A673 (cell line): Measurements from ENCODE around the gene LIF. TPM values are rescaled to one million over a fixed set of nuclear protein-coding genes. Genes with fewer than 3 reads are reported as not detected.

Experiments used
- BruUV-seq: library from RNA; stranded (reverse); fragments of 400-500 nt; replicated peaks from 2 replicates; lab custom pipeline; 2021; lab: Mats Ljungman, UMichigan
- CTCF ChIA-PET: fragments of 300-600 bp; sonication (Branson Sonifier 250); formaldehyde crosslinking; loops from one replicate; lab custom pipeline; 2022; ENCODE audit warnings: antibody characterized with exemption; lab: Charles Lee
- POLR2A ChIA-PET: fragments of 300-600 bp; sonication (Branson Sonifier 250); formaldehyde crosslinking; loops from one replicate; lab custom pipeline; 2022; ENCODE audit warnings: antibody characterized with exemption; ENCODE audit not compliant: low non-redundant PET; lab: Charles Lee
- DNase-seq: peaks from one replicate; pipeline ENCODE4 v3.0.0-alpha.2; 2015; ENCODE audit warnings: low spot score
- H3K27ac ChIP-seq: fragments of 200-600 bp; sonication (generic); 2 replicates; pipeline ENCODE4 v1.5.1; 2016; ENCODE audit warnings: mixed run types, low read depth, mild to moderate bottlenecking, mixed read lengths, antibody characterized with exemption, low read length; ENCODE audit not compliant: poor library complexity, severe bottlenecking
- H3K27me3 ChIP-seq: fragments of 200-600 bp; sonication (generic); replicated peaks from 2 replicates; pipeline ENCODE4 v1.6.1; 2017; ENCODE audit warnings: mixed run types, low read depth, mild to moderate bottlenecking, mixed read lengths, antibody characterized with exemption, low read length; ENCODE audit not compliant: insufficient read depth, poor library complexity
- H3K36me3 ChIP-seq: fragments of 200-600 bp; sonication (generic); 2 replicates; pipeline ENCODE4 v1.6.1; 2016; ENCODE audit warnings: mixed run types, mild to moderate bottlenecking, mixed read lengths, antibody characterized with exemption, low read length; ENCODE audit not compliant: insufficient read depth, poor library complexity, severe bottlenecking
- H3K4me1 ChIP-seq: fragments of 200-600 bp; sonication (generic); 2 replicates; pipeline ENCODE4 v1.6.1; 2017; ENCODE audit warnings: mixed run types, mild to moderate bottlenecking, mixed read lengths, antibody characterized with exemption, low read length; ENCODE audit not compliant: insufficient read depth, poor library complexity, severe bottlenecking
- H3K4me3 ChIP-seq: fragments of 200-600 bp; sonication (generic); 2 replicates; pipeline ENCODE4 v1.5.1; 2016; ENCODE audit warnings: low read depth, mixed run types, mild to moderate bottlenecking, mixed read lengths, low read length; ENCODE audit not compliant: poor library complexity, severe bottlenecking
- H3K9me3 ChIP-seq: fragments of 200-600 bp; sonication (generic); 2 replicates; pipeline ENCODE4 v1.6.1; 2016; ENCODE audit warnings: mixed run types, low read depth, mild to moderate bottlenecking, mixed read lengths, antibody characterized with exemption, low read length; ENCODE audit not compliant: poor library complexity, severe bottlenecking
- EZH2 ChIP-seq: fragments of 200-600 bp; sonication (generic); IDR thresholded peaks from 2 replicates; pipeline ENCODE4 v1.6.1; 2017; ENCODE audit warnings: borderline replicate concordance, low read depth, mild to moderate bottlenecking, mixed read lengths, antibody characterized with exemption, low read length; ENCODE audit not compliant: poor library complexity, severe bottlenecking
- intact Hi-C: fragments of 100-400 bp; cut with micrococcal nuclease; formaldehyde crosslinking; loops from one replicate; pipeline ENCODE4 v1.10.0; 2022; ENCODE audit not compliant: unreplicated experiment
- total RNA-seq: library from RNA; stranded (reverse); gene quantifications from 2 replicates; pipeline ENCODE4 v1.2.3, GENCODE V29; 2021
- TF ChIP-seq, protein P1 (sequence below): fragments of 300-800, 200-600 bp; sonication (generic); conservative IDR thresholded peaks from 2 replicates; pipeline ENCODE4 v1.5.1; 2017; ENCODE audit warnings: low read depth, mild to moderate bottlenecking, antibody characterized with exemption, low read length, moderate library complexity, mixed read lengths

LIF gene
- total RNA-seq, 1 experiment from 2014 or later = 0.24 TPM

DNA sequence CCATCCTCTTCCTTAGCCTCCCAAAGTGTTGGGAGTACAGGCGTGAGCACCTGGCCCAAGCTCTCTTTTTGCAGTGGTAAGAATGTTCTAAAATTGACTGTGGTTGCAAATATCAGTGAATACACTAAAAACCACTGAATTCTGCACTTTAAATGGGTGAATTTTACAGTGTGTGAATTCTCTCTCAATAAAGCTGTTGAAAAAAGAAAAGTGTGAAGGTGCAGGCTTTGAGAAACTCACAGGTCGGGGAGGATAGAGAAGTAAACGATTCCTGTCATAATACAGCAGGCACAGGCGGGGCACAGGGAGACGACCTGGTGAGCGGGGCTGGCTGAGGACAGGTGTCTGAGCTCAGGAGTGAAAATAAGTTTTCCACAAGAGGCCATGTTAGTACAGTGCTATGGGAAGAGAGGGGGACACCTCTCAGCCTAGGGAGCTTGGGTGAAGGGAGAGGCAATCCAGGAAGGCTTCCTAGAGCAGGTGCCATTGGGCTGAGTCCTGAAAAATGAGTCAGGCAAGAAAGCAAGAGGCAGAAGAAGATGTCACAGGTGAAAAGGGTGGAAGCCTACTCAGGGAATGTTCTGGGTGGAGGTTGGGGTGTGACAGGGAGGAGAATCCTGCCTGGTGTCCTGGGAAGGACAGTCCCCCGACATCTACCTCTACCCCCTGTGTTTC lies 26.1 kb downstream of the LIF start:
- BruUV-seq = no TSS peak
- ChIA-PET POLR2A (no interaction called here), CTCF (no interaction called here)
- intact Hi-C loops = no loop called here
- Histone ChIP-seq H3K27me3 (no peaks in the 10 kb centered on the region), H3K4me3 (no peak overlapping the region), H3K36me3 (no peaks in the 10 kb centered on the region), H3K9me3 (no peaks in the 10 kb centered on the region), H3K27ac (no peak overlapping the region), H3K4me1 (no peaks in the 10 kb centered on the region)
- DNase-seq = no peak
- TF ChIP-seq, protein P1, sequence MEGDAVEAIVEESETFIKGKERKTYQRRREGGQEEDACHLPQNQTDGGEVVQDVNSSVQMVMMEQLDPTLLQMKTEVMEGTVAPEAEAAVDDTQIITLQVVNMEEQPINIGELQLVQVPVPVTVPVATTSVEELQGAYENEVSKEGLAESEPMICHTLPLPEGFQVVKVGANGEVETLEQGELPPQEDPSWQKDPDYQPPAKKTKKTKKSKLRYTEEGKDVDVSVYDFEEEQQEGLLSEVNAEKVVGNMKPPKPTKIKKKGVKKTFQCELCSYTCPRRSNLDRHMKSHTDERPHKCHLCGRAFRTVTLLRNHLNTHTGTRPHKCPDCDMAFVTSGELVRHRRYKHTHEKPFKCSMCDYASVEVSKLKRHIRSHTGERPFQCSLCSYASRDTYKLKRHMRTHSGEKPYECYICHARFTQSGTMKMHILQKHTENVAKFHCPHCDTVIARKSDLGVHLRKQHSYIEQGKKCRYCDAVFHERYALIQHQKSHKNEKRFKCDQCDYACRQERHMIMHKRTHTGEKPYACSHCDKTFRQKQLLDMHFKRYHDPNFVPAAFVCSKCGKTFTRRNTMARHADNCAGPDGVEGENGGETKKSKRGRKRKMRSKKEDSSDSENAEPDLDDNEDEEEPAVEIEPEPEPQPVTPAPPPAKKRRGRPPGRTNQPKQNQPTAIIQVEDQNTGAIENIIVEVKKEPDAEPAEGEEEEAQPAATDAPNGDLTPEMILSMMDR = no peak
- no peak for TF ChIP-seq EZH2

DNA sequence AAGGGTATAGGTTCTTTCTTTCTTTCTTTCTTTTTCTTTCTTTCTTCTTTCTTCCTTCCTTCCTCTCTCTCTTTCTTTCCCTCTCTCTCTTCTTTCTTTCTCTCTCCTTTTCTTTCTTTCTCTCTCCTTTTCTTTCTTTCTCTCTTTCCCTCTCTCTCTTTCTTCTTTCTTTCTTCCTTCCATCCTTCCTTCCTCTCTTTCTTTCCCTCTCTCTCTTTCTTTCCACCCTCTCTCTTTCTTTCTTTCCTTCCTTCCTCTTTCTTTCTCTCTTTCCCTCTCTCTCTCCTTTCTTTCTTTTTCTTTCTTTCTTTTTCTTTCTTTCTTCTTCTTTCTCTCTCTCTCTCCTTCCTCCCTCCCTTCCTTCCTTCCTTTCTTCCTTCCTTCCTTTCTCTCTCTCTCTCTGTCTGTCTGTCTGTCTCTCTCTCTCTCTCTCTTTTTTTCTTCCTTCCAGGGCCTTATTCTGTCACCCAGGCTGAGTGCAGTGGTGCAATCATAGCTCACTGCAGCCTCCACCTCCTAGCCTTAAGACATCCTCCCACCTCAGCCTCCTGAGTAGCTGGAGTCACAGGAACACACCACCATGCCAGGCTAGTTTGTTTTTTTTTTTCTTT lies 26.8 kb downstream of the LIF start:
- intact Hi-C loops = no loop called here

DNA sequence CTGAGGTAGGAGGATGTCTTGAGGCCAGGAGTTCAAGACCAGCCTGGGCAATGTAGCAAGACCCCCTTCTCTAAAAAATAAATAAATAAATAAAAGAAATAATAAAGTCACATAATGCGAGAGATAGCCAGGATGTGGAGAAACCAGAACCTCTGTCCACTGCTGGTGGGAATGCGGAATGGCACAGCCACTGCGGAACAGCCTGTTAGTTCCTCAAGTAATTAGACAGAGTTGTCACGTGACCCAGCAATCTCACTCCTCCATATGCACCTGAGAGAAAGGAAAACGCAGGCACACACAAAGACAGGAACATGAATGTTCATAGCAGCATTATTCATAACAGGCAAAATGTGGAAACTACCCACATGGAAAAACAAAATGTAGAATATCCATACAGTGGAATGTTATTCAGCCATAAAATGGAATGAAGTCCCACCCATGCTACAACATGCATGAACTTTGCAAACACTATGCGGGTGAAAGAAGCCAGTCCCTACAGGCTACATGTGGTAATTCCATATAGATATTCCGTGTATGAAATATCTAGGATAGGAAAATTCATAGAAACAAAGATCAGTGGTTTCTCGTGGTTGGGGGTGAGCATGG lies 27.4 kb downstream of the LIF start:
- POLR2A ChIA-PET = no interaction called here

More for the DNA sequence above, 26.8 kb downstream of the LIF start:
- TF ChIP-seq EZH2 = no peak
- TF ChIP-seq, protein P1 = no peak
- no peaks in the 10 kb centered on the region for H3K9me3 ChIP-seq
- no TSS peak for BruUV-seq
- no peaks in the 10 kb centered on the region for H3K36me3 ChIP-seq
- ChIA-PET POLR2A (no interaction called here), CTCF (no interaction called here)
- H3K4me1 ChIP-seq = no peaks in the 10 kb centered on the region
- H3K27ac ChIP-seq = no peak overlapping the region
- no peak overlapping the region for H3K4me3 ChIP-seq
- H3K27me3 ChIP-seq = no peaks in the 10 kb centered on the region
- no peak for DNase-seq

More for the DNA sequence above, 27.4 kb downstream of the LIF start:
- Histone ChIP-seq H3K36me3 (no peaks in the 10 kb centered on the region), H3K27ac (no peak overlapping the region), H3K9me3 (no peaks in the 10 kb centered on the region), H3K4me1 (no peaks in the 10 kb centered on the region), H3K4me3 (no peak overlapping the region), H3K27me3 (no peaks in the 10 kb centered on the region)
- CTCF ChIA-PET = interaction anchor here (0.6 kb wide), 1 partner anchor 325 kb away, joined by 3 read pairs; no protein-coding TSS in a partner anchor
- intact Hi-C loops = no loop called here
- no peak for DNase-seq
- TF ChIP-seq EZH2 = no peak
- TF ChIP-seq, protein P1 = no peak
- no TSS peak for BruUV-seq
